IMR-90 (cell line): ENCODE results near the gene FLRT3. TPM values are rescaled to one million over a fixed set of nuclear protein-coding genes. Genes with fewer than 3 reads are reported as not detected.

ENCODE experiments used
- microRNA-seq, 2 experiments: library from miRNA; stranded (forward) in 1 of 2; unstranded in 1 of 2; fragments of 10-50 nt in 1 of 2; fragments of <30 nt in 1 of 2; gene quantifications in 1 of 2; microRNA quantifications in 1 of 2; one replicate each; pipeline versions ENCODE3 to v1.1.0; 2013 to 2020; ENCODE audit not compliant: insufficient read depth in 1 of 2, insufficient read length in 1 of 2, unreplicated experiment in 1 of 2
- polyA plus RNA-seq, 3 experiments: library from polyadenylated mRNA; depleted of rRNA; stranded (reverse); fragments of >200 nt; gene quantifications; 2 replicates each; pipeline ENCODE4 v1.2.3, GENCODE V29; 2012; ENCODE audit warnings: low replicate concordance in 1 of 3
- small RNA-seq, 5 experiments: library from RNA; depleted of rRNA; stranded (forward); fragments of <200 nt; gene quantifications; one replicate each; pipeline ENCODE3, GENCODE V24; 2012
- total RNA-seq: library from RNA; depleted of rRNA; stranded (reverse); fragments of >200 nt; gene quantifications from 2 replicates; pipeline ENCODE4 v1.2.3, GENCODE V29; 2012

Gene FLRT3
- total and polyA plus RNA-seq, 2 of the 4 experiments (the other 2 are of a cell fraction), result 1.8 to 6.6 TPM

Small RNAs within 50 kb of the gene (microRNA-seq; reads per million reads assigned to microRNA genes)
- gene RNU6-228P (ENCODE audit: insufficient read depth, insufficient read length), result not detected

Small RNAs within 50 kb of the gene (small RNA-seq; reads per million reads assigned to genes)
- 0.18 to 39.2 (median 0.92) reads per million in 5 experiments for gene RNU6-228P
